Naive thymus-derived CD4-positive, alpha-beta T cell (primary cell): ENCODE results near the gene ZMAT5. TPM values are rescaled to one million over a fixed set of nuclear protein-coding genes. Genes with fewer than 3 reads are reported as not detected.

Experiments used
- ATAC-seq: fragments of 150-1000 bp; cut with Tn5 transposase; 2 replicates; pipeline ENCODE4 v1.10.0; 2021; ENCODE audit warnings: mild to moderate bottlenecking, moderate library complexity
- CTCF ChIA-PET: fragments of 350-600 bp; sonication (Branson Sonifier 250); formaldehyde crosslinking; loops from one replicate; lab custom pipeline; 2021; ENCODE audit warnings: antibody characterized with exemption; lab: Charles Lee
- POLR2A ChIA-PET: fragments of 350-600 bp; sonication (Branson Sonifier 250); formaldehyde crosslinking; loops from one replicate; lab custom pipeline; 2021; ENCODE audit warnings: antibody characterized with exemption, inconsistent platforms; lab: Charles Lee
- DNase-seq, 9 donors: peaks; one replicate each; pipeline versions ENCODE4 v3.0.0 to v3.0.0-alpha.2; 2020 to 2022; ENCODE audit warnings: mixed read lengths in 1 of 9
- H3K27ac ChIP-seq: one replicate; pipeline ENCODE4 v1.7.0; 2013; ENCODE audit warnings: mild to moderate bottlenecking, low read depth, low read length, moderate library complexity
- H3K27me3 ChIP-seq, 2 donors: one replicate each; pipeline ENCODE4 v1.7.0; 2013; ENCODE audit warnings: low read length in 2 of 2, mild to moderate bottlenecking in 2 of 2, moderate library complexity in 2 of 2; ENCODE audit not compliant: control insufficient read depth in 2 of 2, insufficient read depth in 2 of 2
- H3K36me3 ChIP-seq, 3 experiments: 1 replicate in 2 of 3; 2 replicates in 1 of 3; pipeline ENCODE4 v1.7.0; 2013; ENCODE audit warnings: low read length in 3 of 3, mild to moderate bottlenecking in 3 of 3, moderate library complexity in 1 of 3; ENCODE audit not compliant: insufficient read depth in 3 of 3, control insufficient read depth in 2 of 3
- H3K4me1 ChIP-seq, 2 donors: one replicate each; pipeline ENCODE4 v1.7.0; 2013; ENCODE audit warnings: low read length in 2 of 2, mild to moderate bottlenecking in 2 of 2, moderate library complexity in 1 of 2; ENCODE audit not compliant: control insufficient read depth in 2 of 2, insufficient read depth in 2 of 2
- H3K4me3 ChIP-seq: 2 replicates; pipeline ENCODE4 v1.7.0; 2013; ENCODE audit warnings: mild to moderate bottlenecking, low read length
- H3K9me3 ChIP-seq, 3 experiments: 1 replicate in 2 of 3; 2 replicates in 1 of 3; pipeline ENCODE4 v1.7.0; 2013; ENCODE audit warnings: low read length in 3 of 3; ENCODE audit not compliant: control insufficient read depth in 2 of 3
- H3K27ac Mint-ChIP-seq, 9 donors: one replicate each; pipeline ENCODE4 v1.8.0; 2020 to 2022; ENCODE audit warnings: mixed read lengths in 9 of 9, mild to moderate bottlenecking in 8 of 9, moderate library complexity in 5 of 9, inconsistent platforms in 2 of 9
- H3K27me3 Mint-ChIP-seq, 5 donors: one replicate each; pipeline ENCODE4 v1.8.0; 2021 to 2022; ENCODE audit warnings: mixed read lengths in 5 of 5, mild to moderate bottlenecking in 1 of 5
- H3K36me3 Mint-ChIP-seq, 5 donors: one replicate each; pipeline ENCODE4 v1.8.0; 2020 to 2022; ENCODE audit warnings: mixed read lengths in 5 of 5, mild to moderate bottlenecking in 3 of 5, inconsistent platforms in 1 of 5
- H3K4me1 Mint-ChIP-seq, 7 donors: one replicate each; pipeline ENCODE4 v1.8.0; 2020 to 2022; ENCODE audit warnings: mixed read lengths in 7 of 7, mild to moderate bottlenecking in 3 of 7, inconsistent platforms in 1 of 7
- H3K4me3 Mint-ChIP-seq, 10 donors: one replicate each; pipeline ENCODE4 v1.8.0; 2020 to 2022; ENCODE audit warnings: mild to moderate bottlenecking in 10 of 10, mixed read lengths in 10 of 10, moderate library complexity in 6 of 10, inconsistent platforms in 2 of 10
- H3K9me3 Mint-ChIP-seq, 11 donors: one replicate each; pipeline ENCODE4 v1.8.0; 2020 to 2022; ENCODE audit warnings: mixed read lengths in 11 of 11, mild to moderate bottlenecking in 4 of 11, inconsistent platforms in 1 of 11, moderate library complexity in 1 of 11
- intact Hi-C, 2 donors: fragments of 100-400 bp; cut with micrococcal nuclease; formaldehyde crosslinking; loops; one replicate each; pipeline ENCODE4 v1.15.1; 2023
- polyA plus RNA-seq, 2 donors: library from polyadenylated mRNA; unstranded; fragments of 300-500 nt; fragmentation: Illumina TruSeq; gene quantifications; one replicate each; pipeline ENCODE4 v1.2.3, GENCODE V29; 2021
- total RNA-seq, 6 experiments: library from RNA in 5 of 6; stranded (reverse) in 5 of 6; gene quantifications; 1 replicate in 5 of 6; 2 replicates in 1 of 6; pipeline ENCODE4 v1.2.3 and lab custom pipeline; 2021 to 2026

The ZMAT5 gene
- total and polyA plus RNA-seq, 7 experiments from 2014 or later = 12.9 to 55.0 (median 14.9) TPM

- peak overlapping the region in 1 of 9 donors; percentile 28 for H3K27ac Mint-ChIP-seq
- no peak overlapping the region for H3K4me3 Mint-ChIP-seq
- H3K27me3 ChIP-seq = no peaks in the 10 kb centered on the region
- intact Hi-C loops = no loop called here
- ChIA-PET POLR2A (interaction anchor here (0.9 kb wide), 1 partner anchor 591 kb away, joined by 3 read pairs; no protein-coding TSS in a partner anchor), CTCF (no interaction called here)
- no peak overlapping the region for H3K27ac ChIP-seq
- ATAC-seq = no peak
- peaks cover 0 to 64% (median 3%) of the 10 kb centered on the region in 3 experiments for H3K36me3 ChIP-seq
- no peaks in the 10 kb centered on the region for H3K9me3 ChIP-seq
- H3K9me3 Mint-ChIP-seq = no peaks in the 10 kb centered on the region
- H3K4me1 Mint-ChIP-seq = peaks cover 0 to 27% (median 8%) of the 10 kb centered on the region in 7 donors
- no peak overlapping the region for H3K4me3 ChIP-seq
- H3K4me1 ChIP-seq = peaks cover 0 to 7% of the 10 kb centered on the region in 2 donors
- DNase-seq = no peak
- H3K27me3 Mint-ChIP-seq = no peaks in the 10 kb centered on the region
- H3K36me3 Mint-ChIP-seq = peaks cover 0 to 43% (median 0%) of the 10 kb centered on the region in 5 donors
These were observed 71.5 kb downstream of the ZMAT5 start for GRCh38 chr22:29695129-29695926.

- Mint-ChIP-seq H3K4me3 (no peak overlapping the region), H3K36me3 (peaks cover 0 to 45% (median 1%) of the 10 kb centered on the region in 5 donors), H3K27me3 (no peaks in the 10 kb centered on the region), H3K4me1 (peaks cover 0 to 38% (median 6%) of the 10 kb centered on the region in 7 donors), H3K27ac (peak overlapping the region in 1 of 9 donors; percentile 26), H3K9me3 (no peaks in the 10 kb centered on the region)
- ChIA-PET CTCF (no interaction called here), POLR2A (no interaction called here)
- no peak overlapping the region for H3K27ac ChIP-seq
- no peak overlapping the region for H3K4me3 ChIP-seq
- H3K36me3 ChIP-seq = peaks cover 0 to 69% (median 3%) of the 10 kb centered on the region in 3 experiments
- H3K4me1 ChIP-seq = peaks cover 0 to 5% of the 10 kb centered on the region in 2 donors
- ATAC-seq = no peak
- no peak for DNase-seq
- no peaks in the 10 kb centered on the region for H3K27me3 ChIP-seq
- no peaks in the 10 kb centered on the region for H3K9me3 ChIP-seq
- intact Hi-C loops = loop anchor here in 1 of 2 donors (5.0 kb wide), 1 partner anchor 394 kb away; no protein-coding TSS in a partner anchor
These were observed 73.1 kb downstream of the ZMAT5 start for GRCh38 chr22:29693671-29694070.

- H3K27me3 Mint-ChIP-seq = no peaks in the 10 kb centered on the region
- ChIA-PET CTCF (no interaction called here), POLR2A (no interaction called here)
- intact Hi-C loops = loop anchor here in 1 of 2 donors (5.0 kb wide), 1 partner anchor 394 kb away; no protein-coding TSS in a partner anchor
- no peaks in the 10 kb centered on the region for H3K27me3 ChIP-seq
- H3K9me3 ChIP-seq = no peaks in the 10 kb centered on the region
- no peak for ATAC-seq
- H3K36me3 Mint-ChIP-seq = peaks cover 0 to 42% (median 1%) of the 10 kb centered on the region in 5 donors
- no peaks in the 10 kb centered on the region for H3K9me3 Mint-ChIP-seq
- H3K36me3 ChIP-seq = peaks cover 0 to 73% (median 3%) of the 10 kb centered on the region in 3 experiments
- H3K4me3 ChIP-seq = no peak overlapping the region
- no peak overlapping the region for H3K4me3 Mint-ChIP-seq
- no peak overlapping the region for H3K27ac ChIP-seq
- DNase-seq = no peak
- peaks cover 0 to 5% of the 10 kb centered on the region in 2 donors for H3K4me1 ChIP-seq
- H3K27ac Mint-ChIP-seq = peak overlapping the region in 3 of 9 donors; percentile 5 to 49 (median 26)
- H3K4me1 Mint-ChIP-seq = peaks cover 0 to 38% (median 7%) of the 10 kb centered on the region in 7 donors
These were observed 73.6 kb downstream of the ZMAT5 start for GRCh38 chr22:29693161-29693560.

GRCh38 chr22:29692327-29692640 is 74.5 kb downstream of the ZMAT5 start:
- ChIA-PET CTCF (no interaction called here), POLR2A (no interaction called here)
- Mint-ChIP-seq H3K4me3 (no peak overlapping the region), H3K27me3 (no peaks in the 10 kb centered on the region), H3K9me3 (no peaks in the 10 kb centered on the region), H3K27ac (peak overlapping the region in 1 of 9 donors; percentile 50), H3K4me1 (peaks cover 0 to 38% (median 7%) of the 10 kb centered on the region in 7 donors), H3K36me3 (peaks cover 0 to 41% (median 1%) of the 10 kb centered on the region in 5 donors)
- H3K9me3 ChIP-seq = no peaks in the 10 kb centered on the region
- H3K4me3 ChIP-seq = no peak overlapping the region
- no peaks in the 10 kb centered on the region for H3K27me3 ChIP-seq
- ATAC-seq (no peak), DNase-seq (no peak)
- H3K36me3 ChIP-seq = peaks cover 0 to 72% (median 3%) of the 10 kb centered on the region in 3 experiments
- intact Hi-C loops = loop anchor here in 1 of 2 donors (5.0 kb wide), 1 partner anchor 395 kb away; no protein-coding TSS in a partner anchor
- peaks cover 0 to 5% of the 10 kb centered on the region in 2 donors for H3K4me1 ChIP-seq
- H3K27ac ChIP-seq = no peak overlapping the region

GRCh38 chr22:29691636-29692326 is 75.0 kb downstream of the ZMAT5 start:
- Histone ChIP-seq H3K27me3 (no peaks in the 10 kb centered on the region), H3K4me1 (peaks cover 0 to 5% of the 10 kb centered on the region in 2 donors), H3K9me3 (no peaks in the 10 kb centered on the region), H3K36me3 (peaks cover 0 to 74% (median 3%) of the 10 kb centered on the region in 3 experiments), H3K27ac (no peak overlapping the region), H3K4me3 (no peak overlapping the region)
- DNase-seq (no peak), ATAC-seq (no peak)
- Mint-ChIP-seq H3K27ac (peak overlapping the region in 2 of 9 donors; percentile 19 to 50), H3K27me3 (no peaks in the 10 kb centered on the region), H3K36me3 (peaks cover 0 to 41% (median 1%) of the 10 kb centered on the region in 5 donors), H3K9me3 (no peaks in the 10 kb centered on the region), H3K4me3 (no peak overlapping the region), H3K4me1 (peaks cover 0 to 38% (median 7%) of the 10 kb centered on the region in 7 donors)
- CTCF ChIA-PET = interaction anchor here (2.1 kb wide), 1 partner anchor 9 kb away, joined by 4 read pairs; no protein-coding TSS in a partner anchor
- intact Hi-C loops = loop anchor here in 1 of 2 donors (5.0 kb wide), 1 partner anchor 396 kb away; no protein-coding TSS in a partner anchor
- POLR2A ChIA-PET = no interaction called here

GRCh38 chr22:29690476-29690875 is 76.3 kb downstream of the ZMAT5 start:
- no peak overlapping the region for H3K4me3 ChIP-seq
- Mint-ChIP-seq H3K27me3 (no peaks in the 10 kb centered on the region), H3K4me1 (peaks cover 0 to 38% (median 7%) of the 10 kb centered on the region in 7 donors), H3K36me3 (peaks cover 0 to 34% (median 3%) of the 10 kb centered on the region in 5 donors), H3K27ac (peak overlapping the region in 3 of 9 donors; percentile 47 to 60 (median 54)), H3K4me3 (no peak overlapping the region), H3K9me3 (no peaks in the 10 kb centered on the region)
- DNase-seq (no peak), ATAC-seq (no peak)
- intact Hi-C loops = loop anchor here in 1 of 2 donors (5.0 kb wide), 1 partner anchor 397 kb away; no protein-coding TSS in a partner anchor
- CTCF ChIA-PET = interaction anchor here (0.6 to 2.1 kb wide), 3 partner anchors 11 to 315 kb away, joined by 3 to 4 read pairs (median 3); no protein-coding TSS in a partner anchor
- no peaks in the 10 kb centered on the region for H3K9me3 ChIP-seq
- H3K27me3 ChIP-seq = no peaks in the 10 kb centered on the region
- no peak overlapping the region for H3K27ac ChIP-seq
- POLR2A ChIA-PET = no interaction called here
- peaks cover 0 to 5% of the 10 kb centered on the region in 2 donors for H3K4me1 ChIP-seq
- peaks cover 0 to 68% (median 3%) of the 10 kb centered on the region in 3 experiments for H3K36me3 ChIP-seq
